ENCODE data around the gene PCNX2. TPM values are rescaled to one million over a fixed set of nuclear protein-coding genes. Genes with fewer than 3 reads are reported as not detected.

The PCNX2 gene
- total and polyA plus RNA-seq, 2 of the 13 experiments (the other 11 are each of a cell fraction or from before 2014, with no cell fraction given) = 0.11 to 0.42 TPM

GRCh38 chr1:232950197-232951176 is 345.0 kb downstream of the PCNX2 start, which contains the start of gene NTPCR (continued):
- TF ChIP-seq SNAPC4 (CRISPR knock-in tag; IDR thresholded peaks at IDR 0.05) (no peak), FOXC1 (CRISPR knock-in tag; IDR thresholded peaks at IDR 0.05; ENCODE audit: borderline replicate concordance) (no peak; the same call in 1 of the 2 replicates), THAP11 (CRISPR knock-in tag; IDR thresholded peaks at IDR 0.05) (peak; percentile 60), ZSCAN31 (CRISPR knock-in tag; IDR thresholded peaks at IDR 0.05; ENCODE audit: low read depth) (no peak), CEBPB (IDR thresholded peaks at IDR 0.05; ENCODE audit: borderline replicate concordance, low read depth, low read length) (no peak), CCAR2 (optimal IDR thresholded peaks at IDR 0.05; ENCODE audit: low read depth, low read length) (no peak), RFXANK (CRISPR knock-in tag; IDR thresholded peaks at IDR 0.05) (no peak), BCL6 (CRISPR knock-in tag; IDR thresholded peaks at IDR 0.05) (no peak), NPAS2 (CRISPR knock-in tag; IDR thresholded peaks at IDR 0.05; ENCODE audit: borderline replicate concordance) (no peak), NAIF1 (CRISPR knock-in tag; IDR thresholded peaks at IDR 0.05; ENCODE audit: borderline replicate concordance) (peak; percentile 45; the same call in 1 of the 2 replicates), HNRNPH1 (optimal IDR thresholded peaks at IDR 0.05; ENCODE audit: low read depth, low read length) (no peak), ZNF609 (CRISPR knock-in tag; IDR thresholded peaks at IDR 0.05; ENCODE audit: borderline replicate concordance) (no peak), MEF2D (CRISPR knock-in tag; IDR thresholded peaks at IDR 0.05) (no peak), LBX2 (CRISPR knock-in tag; IDR thresholded peaks at IDR 0.05; ENCODE audit: borderline replicate concordance) (no peak), ZNF496 (CRISPR knock-in tag; IDR thresholded peaks at IDR 0.05; ENCODE audit: insufficient replicate concordance) (no peak), ZFX (CRISPR knock-in tag; IDR thresholded peaks at IDR 0.05; ENCODE audit: low read depth) (peak; percentile 66; the same call in 1 of the 2 replicates), MAF1 (CRISPR knock-in tag; IDR thresholded peaks at IDR 0.05; ENCODE audit: borderline replicate concordance) (no peak)
